Fibroblast of mammary gland (primary cell): Measurements from ENCODE around the gene HNRNPUL2.
"Not testable (repeated sequence)": the region's sequence is repeated elsewhere in the genome, so short reads cannot be mapped to it uniquely, and the experiment has no call there.

Experiments used
- DNase-seq: peaks from one replicate; pipeline ENCODE4 v3.0.0-alpha.2; 2010; ENCODE audit warnings: low read depth
- H3K4me3 ChIP-seq: 2 replicates; pipeline ENCODE4 v1.5.1; 2011; ENCODE audit warnings: low read depth, mild to moderate bottlenecking, low read length, moderate library complexity; ENCODE audit not compliant: control insufficient read depth
- CTCF ChIP-seq: conservative IDR thresholded peaks from 2 replicates; pipeline ENCODE4 v1.5.1; 2011; ENCODE audit warnings: low read depth, low read length, inconsistent platforms; ENCODE audit not compliant: control insufficient read depth, insufficient read depth

HNRNPUL2 gene

GRCh38 chr11:62757846-62758788 lies 30.9 kb upstream of the HNRNPUL2 start:
- TF ChIP-seq CTCF, result no peak
- no peak for DNase-seq
- no peak overlapping the region for H3K4me3 ChIP-seq

GRCh38 chr11:62755086-62755615 lies 27.9 kb upstream of the HNRNPUL2 start:
- no peak overlapping the region for H3K4me3 ChIP-seq
- DNase-seq, result no peak
- TF ChIP-seq CTCF, result no peak

- DNase-seq, result peak; percentile 99
- H3K4me3 ChIP-seq, result peak within 1 kb of the TSS; percentile 97
- TF ChIP-seq CTCF, result no peak
Measured at GRCh38 chr11:62753736-62754603, 26.7 kb upstream of the HNRNPUL2 start, which contains the start of gene ZBTB3. Gene ZBTB3, minus strand, starts transcription at chr11:62754160. Its CDS starts 496 bp downstream, at chr11:62753664.

- peak overlapping the region; percentile 97 for H3K4me3 ChIP-seq
- no peak for DNase-seq
- TF ChIP-seq CTCF, result no peak
Measured at GRCh38 chr11:62752994-62753735, 25.9 kb upstream of the HNRNPUL2 start.

GRCh38 chr11:62752177-62752785 lies 25.0 kb upstream of the HNRNPUL2 start:
- H3K4me3 ChIP-seq, result no peak overlapping the region
- TF ChIP-seq CTCF, result no peak
- no peak for DNase-seq

GRCh38 chr11:62749931-62750330 lies 22.7 kb upstream of the HNRNPUL2 start:
- not testable (repeated sequence) for DNase-seq, H3K4me3 ChIP-seq
